Nephron progenitor cell (in vitro differentiated cells): ENCODE results near the gene ADAM22.
"Not testable (repeated sequence)": the region's sequence is repeated elsewhere in the genome, so short reads cannot be mapped to it uniquely, and the experiment has no call there.

Experiments
- DNase-seq: peaks from one replicate; pipeline ENCODE4 v3.0.0; 2021
- H3K27ac Mint-ChIP-seq: 2 replicates; pipeline ENCODE4 v1.8.0; 2021; ENCODE audit warnings: mild to moderate bottlenecking, moderate library complexity, mixed read lengths
- H3K27me3 Mint-ChIP-seq: 2 replicates; pipeline ENCODE4 v1.8.0; 2021; ENCODE audit warnings: mild to moderate bottlenecking, low read depth, mixed read lengths; ENCODE audit not compliant: poor library complexity
- H3K36me3 Mint-ChIP-seq: 2 replicates; pipeline ENCODE4 v1.8.0; 2021; ENCODE audit warnings: low read depth, mixed read lengths
- H3K4me1 Mint-ChIP-seq: 2 replicates; pipeline ENCODE4 v1.8.0; 2021; ENCODE audit warnings: mixed read lengths
- H3K4me3 Mint-ChIP-seq: 2 replicates; pipeline ENCODE4 v1.8.0; 2021; ENCODE audit warnings: mild to moderate bottlenecking, moderate library complexity, mixed read lengths
- H3K9me3 Mint-ChIP-seq: 2 replicates; pipeline ENCODE4 v1.8.0; 2021; ENCODE audit warnings: mild to moderate bottlenecking, moderate library complexity, mixed read lengths
- TF ChIP-seq, protein P1 (sequence below): fragments of 200-600 bp; sonication (generic); IDR thresholded peaks from 2 replicates; pipeline ENCODE4 v1.5.0; 2021; ENCODE audit warnings: antibody characterized with exemption

Gene ADAM22

GRCh38 chr7:87933605-87933952 is 472 bp upstream of the ADAM22 start:
- TF ChIP-seq, protein P1, sequence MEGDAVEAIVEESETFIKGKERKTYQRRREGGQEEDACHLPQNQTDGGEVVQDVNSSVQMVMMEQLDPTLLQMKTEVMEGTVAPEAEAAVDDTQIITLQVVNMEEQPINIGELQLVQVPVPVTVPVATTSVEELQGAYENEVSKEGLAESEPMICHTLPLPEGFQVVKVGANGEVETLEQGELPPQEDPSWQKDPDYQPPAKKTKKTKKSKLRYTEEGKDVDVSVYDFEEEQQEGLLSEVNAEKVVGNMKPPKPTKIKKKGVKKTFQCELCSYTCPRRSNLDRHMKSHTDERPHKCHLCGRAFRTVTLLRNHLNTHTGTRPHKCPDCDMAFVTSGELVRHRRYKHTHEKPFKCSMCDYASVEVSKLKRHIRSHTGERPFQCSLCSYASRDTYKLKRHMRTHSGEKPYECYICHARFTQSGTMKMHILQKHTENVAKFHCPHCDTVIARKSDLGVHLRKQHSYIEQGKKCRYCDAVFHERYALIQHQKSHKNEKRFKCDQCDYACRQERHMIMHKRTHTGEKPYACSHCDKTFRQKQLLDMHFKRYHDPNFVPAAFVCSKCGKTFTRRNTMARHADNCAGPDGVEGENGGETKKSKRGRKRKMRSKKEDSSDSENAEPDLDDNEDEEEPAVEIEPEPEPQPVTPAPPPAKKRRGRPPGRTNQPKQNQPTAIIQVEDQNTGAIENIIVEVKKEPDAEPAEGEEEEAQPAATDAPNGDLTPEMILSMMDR, result no peak
- Mint-ChIP-seq H3K4me3 (peak overlapping the region; percentile 92), H3K9me3 (no peaks in the 10 kb centered on the region), H3K27me3 (peaks cover 41% of the 10 kb centered on the region), H3K36me3 (peaks cover 9% of the 10 kb centered on the region), H3K4me1 (peaks cover 15% of the 10 kb centered on the region), H3K27ac (no peak overlapping the region)
- no peak for DNase-seq

- H3K27me3 Mint-ChIP-seq, result peaks cover 39% of the 10 kb centered on the region
- peak overlapping the region; percentile 92 for H3K4me3 Mint-ChIP-seq
- H3K9me3 Mint-ChIP-seq, result no peaks in the 10 kb centered on the region
- H3K4me1 Mint-ChIP-seq, result peaks cover 15% of the 10 kb centered on the region
- H3K27ac Mint-ChIP-seq, result no peak overlapping the region
- TF ChIP-seq, protein P1, result no peak
- peaks cover 14% of the 10 kb centered on the region for H3K36me3 Mint-ChIP-seq
- DNase-seq, result peak; percentile 25
Observed at GRCh38 chr7:87934699-87935383, 790 bp downstream of the ADAM22 start.

DNA sequence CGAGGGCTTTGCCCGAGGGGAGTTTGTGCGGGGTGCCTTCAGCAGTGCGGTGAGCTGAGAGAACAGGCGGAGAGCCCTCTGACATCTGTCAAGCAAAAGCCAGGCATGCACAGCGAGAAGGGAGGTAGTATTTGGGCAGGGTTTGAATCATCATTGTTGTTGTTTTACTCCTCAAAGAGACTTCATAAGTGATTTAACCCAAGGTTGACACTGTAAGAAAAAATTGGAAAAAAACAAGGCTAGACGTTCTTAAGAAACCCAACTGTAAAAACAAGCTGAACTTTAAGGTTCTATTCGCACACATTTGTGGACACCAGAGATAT is 1.3 kb downstream of the ADAM22 start:
- DNase-seq, result peak; percentile 8
- no peak overlapping the region for H3K27ac Mint-ChIP-seq
- TF ChIP-seq, protein P1, result no peak
- H3K4me3 Mint-ChIP-seq, result peak overlapping the region; percentile 92
- peaks cover 14% of the 10 kb centered on the region for H3K36me3 Mint-ChIP-seq
- H3K4me1 Mint-ChIP-seq, result peaks cover 15% of the 10 kb centered on the region
- H3K9me3 Mint-ChIP-seq, result no peaks in the 10 kb centered on the region
- H3K27me3 Mint-ChIP-seq, result peaks cover 38% of the 10 kb centered on the region

DNA sequence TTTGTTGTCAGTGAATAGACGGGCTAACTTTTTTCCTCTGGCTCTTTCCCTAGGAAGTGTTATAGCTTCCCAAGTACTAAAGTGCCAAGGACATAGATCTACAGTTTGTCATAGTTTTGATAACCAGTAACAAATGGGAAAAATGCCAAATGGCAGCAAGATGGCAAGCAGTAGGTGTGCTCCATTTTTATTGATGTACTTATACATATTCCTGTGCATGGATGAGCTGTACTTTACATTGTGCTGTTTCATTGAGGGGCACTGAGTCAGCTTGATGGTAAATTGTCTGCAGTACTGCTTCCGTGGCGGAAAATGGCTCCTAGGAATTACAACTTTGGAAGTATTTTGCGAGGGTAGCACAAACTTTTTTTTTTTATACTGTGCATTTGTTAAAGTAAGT is 7.1 kb downstream of the ADAM22 start:
- Mint-ChIP-seq H3K27me3 (peaks cover 12% of the 10 kb centered on the region), H3K36me3 (peaks cover 14% of the 10 kb centered on the region), H3K4me1 (no peaks in the 10 kb centered on the region), H3K9me3 (no peaks in the 10 kb centered on the region), H3K4me3 (no peak overlapping the region), H3K27ac (no peak overlapping the region)
- TF ChIP-seq, protein P1, result no peak
- no peak for DNase-seq

DNA sequence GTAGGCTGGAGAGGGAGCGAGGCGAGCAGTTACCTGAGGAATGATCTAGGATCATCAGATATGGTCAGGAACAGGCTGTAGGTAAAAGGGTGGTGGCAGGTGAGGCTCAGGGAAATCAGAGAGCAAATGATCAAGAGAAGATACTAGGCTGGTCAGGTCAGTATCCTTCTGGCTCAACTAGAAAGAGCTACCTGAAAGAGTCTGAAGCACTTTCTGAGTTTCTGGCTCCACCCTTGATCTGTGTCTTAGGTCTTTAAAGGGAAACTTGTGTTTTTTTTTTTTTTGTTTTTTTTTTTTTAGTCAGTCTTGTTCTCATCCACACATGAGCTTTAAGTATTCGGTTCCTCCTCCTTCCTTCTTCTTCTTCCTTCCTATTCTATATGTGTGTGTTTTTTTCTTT is 10.5 kb downstream of the ADAM22 start:
- no peak for DNase-seq
- H3K4me3 Mint-ChIP-seq, result no peak overlapping the region
- no peaks in the 10 kb centered on the region for H3K9me3 Mint-ChIP-seq

DNA sequence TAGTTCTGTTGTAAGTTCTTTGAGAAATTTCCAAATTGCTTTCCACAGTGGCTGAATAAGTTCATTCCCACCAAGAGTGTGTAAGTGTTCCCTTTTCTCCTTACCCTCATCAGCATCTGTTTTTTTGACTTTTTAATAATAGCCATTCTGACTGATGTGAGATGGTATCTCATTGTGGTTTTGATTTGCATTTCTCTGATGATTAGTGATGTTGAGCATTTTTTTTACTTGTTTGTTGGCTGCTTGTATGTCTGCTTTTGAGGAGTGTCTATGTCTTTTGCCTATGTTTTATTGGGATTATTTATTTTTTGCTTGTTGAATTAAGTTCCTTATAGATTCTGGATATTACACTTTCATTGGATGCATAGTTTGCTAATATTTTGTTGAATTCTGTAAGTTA is 11.9 kb downstream of the ADAM22 start:
- DNase-seq, H3K4me3 Mint-ChIP-seq, H3K4me1 Mint-ChIP-seq, H3K27me3 Mint-ChIP-seq, H3K9me3 Mint-ChIP-seq, H3K36me3 Mint-ChIP-seq, H3K27ac Mint-ChIP-seq: not testable (repeated sequence)

More for the DNA sequence above, 10.5 kb downstream of the ADAM22 start:
- Mint-ChIP-seq H3K4me1 (no peaks in the 10 kb centered on the region), H3K36me3 (no peaks in the 10 kb centered on the region), H3K27me3 (no peaks in the 10 kb centered on the region), H3K27ac (peak overlapping the region; percentile 13)
- TF ChIP-seq, protein P1, result no peak
